PC-9 (cell line): Measurements from ENCODE around the gene CSGALNACT2.

Experiments
- CTCF ChIP-seq: fragments of 200-600 bp; sonication (generic); conservative IDR thresholded peaks from 2 replicates; pipeline ENCODE4 v1.6.1; 2017; ENCODE audit warnings: mixed run types, antibody characterized with exemption, mild to moderate bottlenecking, moderate library complexity
- EZH2 ChIP-seq: fragments of 200-600 bp; sonication (generic); IDR thresholded peaks from 2 replicates; pipeline ENCODE4 v1.8.0; 2017; ENCODE audit warnings: antibody characterized with exemption, low read depth

- TF ChIP-seq CTCF (no peak), EZH2 (no peak)
These were observed 50.5 kb downstream of the CSGALNACT2 start for GRCh38 chr10:43188702-43189101.
